Caco-2 (cell line): Measurements from ENCODE around the gene FLYWCH2. TPM values are rescaled to one million over a fixed set of nuclear protein-coding genes. Genes with fewer than 3 reads are reported as not detected.

ENCODE experiments used
- BruUV-seq: library from RNA; stranded (reverse); fragments of 400-500 nt; replicated peaks from 2 replicates; lab custom pipeline; 2021; lab: Mats Ljungman, UMichigan
- CTCF ChIA-PET: fragments of 300-600 bp; sonication (Branson Sonifier 250); formaldehyde crosslinking; loops from one replicate; lab custom pipeline; 2022; ENCODE audit warnings: antibody characterized with exemption; lab: Charles Lee
- POLR2A ChIA-PET: fragments of 300-600 bp; sonication (Branson Sonifier 250); formaldehyde crosslinking; loops from one replicate; lab custom pipeline; 2022; ENCODE audit warnings: antibody characterized with exemption; lab: Charles Lee
- DNase-seq, 2 experiments: peaks; one replicate each; pipeline versions ENCODE4 v3.0.0 to v3.0.0-alpha.2; 2020 to 2022
- H3K27me3 ChIP-seq: replicated peaks from 2 replicates; pipeline ENCODE4 v1.6.0; 2011; ENCODE audit warnings: low read length; ENCODE audit not compliant: control insufficient read depth, insufficient read depth
- H3K36me3 ChIP-seq: 2 replicates; pipeline ENCODE4 v1.5.1; 2011; ENCODE audit warnings: low read length; ENCODE audit not compliant: control insufficient read depth, insufficient read depth
- H3K4me1 ChIP-seq: fragments of 250-450 bp; sonication (Bioruptor Pico); 2 replicates; pipeline ENCODE4 v1.5.1; 2020; ENCODE audit warnings: mild to moderate bottlenecking
- H3K4me3 ChIP-seq: 2 replicates; pipeline ENCODE4 v1.5.1; 2011; ENCODE audit warnings: low read depth, mild to moderate bottlenecking, control low read depth, low read length
- H3K9me3 ChIP-seq: fragments of 250-450 bp; sonication (Bioruptor Pico); 2 replicates; pipeline ENCODE4 v1.5.1; 2020; ENCODE audit warnings: mild to moderate bottlenecking, moderate library complexity
- H3K27ac Mint-ChIP-seq: one replicate; pipeline ENCODE4 v1.8.0; 2022; ENCODE audit warnings: mixed read lengths; ENCODE audit not compliant: unreplicated experiment
- H3K27me3 Mint-ChIP-seq: one replicate; pipeline ENCODE4 v1.8.0; 2022; ENCODE audit warnings: mixed read lengths; ENCODE audit not compliant: insufficient read depth, unreplicated experiment
- H3K36me3 Mint-ChIP-seq: one replicate; pipeline ENCODE4 v1.8.0; 2022; ENCODE audit warnings: mild to moderate bottlenecking, mixed read lengths; ENCODE audit not compliant: insufficient read depth, unreplicated experiment
- H3K4me1 Mint-ChIP-seq: one replicate; pipeline ENCODE4 v1.8.0; 2022; ENCODE audit warnings: low read depth, mixed read lengths; ENCODE audit not compliant: unreplicated experiment
- H3K4me3 Mint-ChIP-seq: one replicate; pipeline ENCODE4 v1.8.0; 2022; ENCODE audit warnings: mild to moderate bottlenecking, moderate library complexity, mixed read lengths; ENCODE audit not compliant: unreplicated experiment
- H3K9me3 Mint-ChIP-seq: one replicate; pipeline ENCODE4 v1.8.0; 2022; ENCODE audit warnings: mixed read lengths; ENCODE audit not compliant: unreplicated experiment
- intact Hi-C: fragments of 100-400 bp; cut with micrococcal nuclease; formaldehyde crosslinking; loops from one replicate; pipeline ENCODE4 v1.10.0; 2022; ENCODE audit not compliant: unreplicated experiment
- total RNA-seq: library from RNA; stranded (reverse); gene quantifications from 2 replicates; pipeline ENCODE4 v1.2.3, GENCODE V29; 2022
- TF ChIP-seq, protein P1 (sequence below), 2 experiments: fragments of 200-600 bp in 1 of 2; IDR thresholded peaks; 1 replicate in 1 of 2; 2 replicates in 1 of 2; pipeline versions ENCODE4 v1.5.1 to v1.8.0; 2011 to 2022; ENCODE audit warnings: antibody characterized with exemption in 1 of 2, control low read depth in 1 of 2, inconsistent platforms in 1 of 2, low read depth in 1 of 2, low read length in 1 of 2, mild to moderate bottlenecking in 1 of 2, moderate library complexity in 1 of 2; ENCODE audit not compliant: insufficient read depth in 1 of 2, severe bottlenecking in 1 of 2, unreplicated experiment in 1 of 2

FLYWCH2 gene
- total RNA-seq, 1 experiment from 2014 or later, result 28.7 TPM

GRCh38 chr16:2867661-2867986 lies 15.4 kb upstream of the FLYWCH2 start:
- Mint-ChIP-seq H3K27ac (peak overlapping the region; percentile 91), H3K4me1 (no peaks in the 10 kb centered on the region), H3K27me3 (peaks cover 3% of the 10 kb centered on the region), H3K4me3 (peak overlapping the region; percentile 90), H3K36me3 (no peaks in the 10 kb centered on the region), H3K9me3 (no peaks in the 10 kb centered on the region)
- TF ChIP-seq, protein P1, sequence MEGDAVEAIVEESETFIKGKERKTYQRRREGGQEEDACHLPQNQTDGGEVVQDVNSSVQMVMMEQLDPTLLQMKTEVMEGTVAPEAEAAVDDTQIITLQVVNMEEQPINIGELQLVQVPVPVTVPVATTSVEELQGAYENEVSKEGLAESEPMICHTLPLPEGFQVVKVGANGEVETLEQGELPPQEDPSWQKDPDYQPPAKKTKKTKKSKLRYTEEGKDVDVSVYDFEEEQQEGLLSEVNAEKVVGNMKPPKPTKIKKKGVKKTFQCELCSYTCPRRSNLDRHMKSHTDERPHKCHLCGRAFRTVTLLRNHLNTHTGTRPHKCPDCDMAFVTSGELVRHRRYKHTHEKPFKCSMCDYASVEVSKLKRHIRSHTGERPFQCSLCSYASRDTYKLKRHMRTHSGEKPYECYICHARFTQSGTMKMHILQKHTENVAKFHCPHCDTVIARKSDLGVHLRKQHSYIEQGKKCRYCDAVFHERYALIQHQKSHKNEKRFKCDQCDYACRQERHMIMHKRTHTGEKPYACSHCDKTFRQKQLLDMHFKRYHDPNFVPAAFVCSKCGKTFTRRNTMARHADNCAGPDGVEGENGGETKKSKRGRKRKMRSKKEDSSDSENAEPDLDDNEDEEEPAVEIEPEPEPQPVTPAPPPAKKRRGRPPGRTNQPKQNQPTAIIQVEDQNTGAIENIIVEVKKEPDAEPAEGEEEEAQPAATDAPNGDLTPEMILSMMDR (IDR thresholded peaks at IDR 0.05; ENCODE audit: insufficient read depth in 1 of 2, low read depth in 1 of 2, low read length in 1 of 2, severe bottlenecking in 1 of 2, unreplicated experiment in 1 of 2), result no peak
- H3K4me1 ChIP-seq, result no peaks in the 10 kb centered on the region
- no peaks in the 10 kb centered on the region for H3K36me3 ChIP-seq
- intact Hi-C loops, result no loop called here
- no peak for DNase-seq
- H3K27me3 ChIP-seq, result no peaks in the 10 kb centered on the region
- peak overlapping the region; percentile 41 for H3K4me3 ChIP-seq
- ChIA-PET POLR2A (interaction anchor here (0.5 to 1.7 kb wide), 5 partner anchors 15 to 155 kb away, joined by 4 to 7 read pairs (median 5); partner anchors contain the start of genes FLYWCH1, FLYWCH2 and SRRM2), CTCF (interaction anchor here (0.7 to 2.0 kb wide), 11 partner anchors 9 to 161 kb away, joined by 3 to 35 read pairs (median 4); partner anchors contain the start of genes FLYWCH2 and PRSS22)
- BruUV-seq, result TSS peak; percentile 98
- H3K9me3 ChIP-seq, result no peaks in the 10 kb centered on the region

DNA sequence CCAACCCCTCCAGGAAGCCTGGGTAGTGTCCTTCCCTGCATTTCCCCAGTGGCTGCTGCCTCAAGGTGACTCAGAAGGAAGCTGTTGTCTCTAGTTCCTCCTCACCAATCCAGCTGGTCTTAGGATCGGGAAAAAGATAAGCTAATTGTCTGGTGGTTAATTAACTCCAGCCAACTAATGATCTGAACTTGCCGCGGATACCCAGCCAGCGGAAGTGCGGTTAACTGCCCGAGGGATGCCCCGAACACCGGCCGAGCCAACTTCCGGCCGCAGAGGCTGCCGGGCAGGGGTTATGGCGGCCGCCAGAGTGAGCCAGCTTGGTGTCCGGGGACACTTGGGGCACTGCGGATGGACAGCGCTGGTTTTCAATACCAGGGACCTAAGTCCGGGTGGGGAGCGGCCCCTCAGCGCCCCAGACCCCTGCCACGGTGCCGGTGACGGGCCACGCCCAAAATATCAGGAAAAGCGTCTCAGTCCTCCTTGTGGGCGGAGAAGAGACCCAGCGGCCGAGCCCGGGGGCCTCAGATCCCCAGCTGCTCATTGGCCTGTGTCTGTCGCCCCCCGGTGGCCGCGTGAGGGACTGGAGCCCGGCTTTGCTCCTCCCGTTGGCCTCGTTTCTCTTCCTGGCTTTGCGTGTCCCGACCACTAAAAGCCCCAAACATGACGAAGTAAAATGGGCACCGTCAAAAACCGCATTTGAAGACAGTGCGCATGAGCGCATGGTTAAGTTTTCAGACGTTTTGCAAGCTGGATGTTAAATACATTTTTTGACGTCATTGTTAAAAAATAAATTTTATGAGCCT lies 14.8 kb upstream of the FLYWCH2 start:
- H3K36me3 Mint-ChIP-seq, result no peaks in the 10 kb centered on the region
- H3K9me3 ChIP-seq, result no peaks in the 10 kb centered on the region
- no peaks in the 10 kb centered on the region for H3K27me3 ChIP-seq
- BruUV-seq, result TSS peak; percentile 99
- peaks cover 3% of the 10 kb centered on the region for H3K27me3 Mint-ChIP-seq
- peak; percentile 92 to 96 for DNase-seq
- intact Hi-C loops, result loop anchor here (1.0 to 2.0 kb wide), 4 partner anchors 10 to 89 kb away; partner anchors contain the start of gene PRSS22
- no peaks in the 10 kb centered on the region for H3K36me3 ChIP-seq
- no peaks in the 10 kb centered on the region for H3K4me1 ChIP-seq
- H3K4me1 Mint-ChIP-seq, result no peaks in the 10 kb centered on the region
- peak overlapping the region; percentile 90 for H3K4me3 Mint-ChIP-seq
- CTCF ChIA-PET, result interaction anchor here (0.7 to 2.0 kb wide), 12 partner anchors 10 to 160 kb away, joined by 3 to 35 read pairs (median 4); partner anchors contain the start of genes FLYWCH2 and PRSS22
- H3K9me3 Mint-ChIP-seq, result no peaks in the 10 kb centered on the region
- POLR2A ChIA-PET, result interaction anchor here (0.5 to 1.7 kb wide), 5 partner anchors 14 to 154 kb away, joined by 4 to 7 read pairs (median 5); partner anchors contain the start of genes FLYWCH1, FLYWCH2 and SRRM2
- H3K27ac Mint-ChIP-seq, result peak overlapping the region; percentile 91
- TF ChIP-seq, protein P1 (IDR thresholded peaks at IDR 0.05; ENCODE audit: insufficient read depth in 1 of 2, low read depth in 1 of 2, low read length in 1 of 2, severe bottlenecking in 1 of 2, unreplicated experiment in 1 of 2), result peak; percentile 86 to 92
- peak overlapping the region; percentile 41 for H3K4me3 ChIP-seq

- H3K27ac Mint-ChIP-seq, result no peak overlapping the region
- peaks cover 3% of the 10 kb centered on the region for H3K27me3 Mint-ChIP-seq
- ChIA-PET CTCF (no interaction called here), POLR2A (interaction anchor here (0.6 kb wide), 1 partner anchor 24 kb away, joined by 3 read pairs; no protein-coding TSS in a partner anchor)
- TF ChIP-seq, protein P1 (IDR thresholded peaks at IDR 0.05; ENCODE audit: insufficient read depth in 1 of 2, low read depth in 1 of 2, low read length in 1 of 2, severe bottlenecking in 1 of 2, unreplicated experiment in 1 of 2), result no peak
- H3K9me3 Mint-ChIP-seq, result no peaks in the 10 kb centered on the region
- no peak overlapping the region for H3K4me3 Mint-ChIP-seq
- no peaks in the 10 kb centered on the region for H3K36me3 ChIP-seq
- no TSS peak for BruUV-seq
- no peaks in the 10 kb centered on the region for H3K4me1 ChIP-seq
- DNase-seq, result no peak
- no peak overlapping the region for H3K4me3 ChIP-seq
- H3K4me1 Mint-ChIP-seq, result no peaks in the 10 kb centered on the region
- intact Hi-C loops, result loop anchor here (5.0 kb wide), 1 partner anchor 45 kb away; no protein-coding TSS in a partner anchor
- H3K27me3 ChIP-seq, result no peaks in the 10 kb centered on the region
- no peaks in the 10 kb centered on the region for H3K36me3 Mint-ChIP-seq
- no peaks in the 10 kb centered on the region for H3K9me3 ChIP-seq
Measured at GRCh38 chr16:2871926-2872325, 11.1 kb upstream of the FLYWCH2 start.
